ENCODE data around the gene POGLUT3. TPM values are rescaled to one million over a fixed set of nuclear protein-coding genes. Genes with fewer than 3 reads are reported as not detected.

The POGLUT3 gene
- 2.4 TPM for total RNA-seq (ENCODE audit: unreplicated experiment)
- long read RNA-seq: 0 reads

GRCh38 chr11:108498046-108498815 lies at the start of gene POGLUT3:
POGLUT3 (minus strand) TSS chr11:108498384; CDS start chr11:108498366, 18 bp downstream.
- peaks cover 3% of the 10 kb centered on the region for H3K9me3 Mint-ChIP-seq (ENCODE audit: unreplicated experiment)
- peak; percentile 63 for DNase-seq
- peaks cover 9% of the 10 kb centered on the region for H3K27me3 Mint-ChIP-seq (ENCODE audit: unreplicated experiment)
- H3K27ac Mint-ChIP-seq (ENCODE audit: unreplicated experiment): peak within 1 kb of the TSS; percentile 78
- TF ChIP-seq CTCF (IDR thresholded peaks at IDR 0.05; ENCODE audit: partially characterized antibody, unreplicated experiment): no peak
- H3K4me1 Mint-ChIP-seq (ENCODE audit: low read depth, unreplicated experiment): no peaks in the 10 kb centered on the region
- peak within 1 kb of the TSS; percentile 92 for H3K4me3 Mint-ChIP-seq (ENCODE audit: unreplicated experiment)
- H3K36me3 Mint-ChIP-seq (ENCODE audit: unreplicated experiment): no peaks in the 10 kb centered on the region

- Mint-ChIP-seq H3K27ac (ENCODE audit: unreplicated experiment) (no peak overlapping the region), H3K4me1 (ENCODE audit: low read depth, unreplicated experiment) (no peaks in the 10 kb centered on the region), H3K9me3 (ENCODE audit: unreplicated experiment) (no peaks in the 10 kb centered on the region), H3K4me3 (ENCODE audit: unreplicated experiment) (no peak overlapping the region), H3K27me3 (ENCODE audit: unreplicated experiment) (no peaks in the 10 kb centered on the region), H3K36me3 (ENCODE audit: unreplicated experiment) (no peaks in the 10 kb centered on the region)
- no peak for TF ChIP-seq CTCF (IDR thresholded peaks at IDR 0.05; ENCODE audit: partially characterized antibody, unreplicated experiment)
- no peak for DNase-seq
These were observed 47.8 kb upstream of the POGLUT3 start for GRCh38 chr11:108545909-108546501.

GRCh38 chr11:108543316-108543964 lies 45.3 kb upstream of the POGLUT3 start:
- H3K27me3 Mint-ChIP-seq (ENCODE audit: unreplicated experiment): no peaks in the 10 kb centered on the region
- no peaks in the 10 kb centered on the region for H3K36me3 Mint-ChIP-seq (ENCODE audit: unreplicated experiment)
- H3K4me1 Mint-ChIP-seq (ENCODE audit: low read depth, unreplicated experiment): peaks cover 4% of the 10 kb centered on the region
- H3K9me3 Mint-ChIP-seq (ENCODE audit: unreplicated experiment): no peaks in the 10 kb centered on the region
- no peak overlapping the region for H3K4me3 Mint-ChIP-seq (ENCODE audit: unreplicated experiment)
- no peak for DNase-seq
- no peak for TF ChIP-seq CTCF (IDR thresholded peaks at IDR 0.05; ENCODE audit: partially characterized antibody, unreplicated experiment)
- H3K27ac Mint-ChIP-seq (ENCODE audit: unreplicated experiment): no peak overlapping the region

GRCh38 chr11:108541531-108541930 lies 43.3 kb upstream of the POGLUT3 start:
- no peak for TF ChIP-seq CTCF (IDR thresholded peaks at IDR 0.05; ENCODE audit: partially characterized antibody, unreplicated experiment)
- Mint-ChIP-seq H3K27ac (ENCODE audit: unreplicated experiment) (no peak overlapping the region), H3K4me3 (ENCODE audit: unreplicated experiment) (no peak overlapping the region), H3K9me3 (ENCODE audit: unreplicated experiment) (no peaks in the 10 kb centered on the region), H3K27me3 (ENCODE audit: unreplicated experiment) (no peaks in the 10 kb centered on the region), H3K36me3 (ENCODE audit: unreplicated experiment) (no peaks in the 10 kb centered on the region), H3K4me1 (ENCODE audit: low read depth, unreplicated experiment) (peaks cover 6% of the 10 kb centered on the region)
- no peak for DNase-seq

Data from glutamatergic neuron (in vitro differentiated cells).